H54 (cell line): Measurements from ENCODE around the gene NRXN3.

Source experiments
- DNase-seq: peaks from one replicate; pipeline ENCODE4 v3.0.0; 2011; ENCODE audit warnings: low spot score, mixed read lengths; ENCODE audit not compliant: insufficient read length
- FAIRE-seq: peaks from 3 replicates; lab custom pipeline; 2011; peaks lifted over from hg19 to GRCh38; lab: Jason Lieb, UNC
- POLR2A ChIP-seq: IDR thresholded peaks from 2 replicates; pipeline ENCODE4 v1.6.1; 2011; ENCODE audit warnings: low read depth, mild to moderate bottlenecking, low read length

The NRXN3 gene

GRCh38 chr14:79299162-79299561 lies 1129.0 kb downstream of the NRXN3 start:
- no peak for TF ChIP-seq POLR2A
- no peak for FAIRE-seq

GRCh38 chr14:79304279-79304678 lies 1134.1 kb downstream of the NRXN3 start:
- DNase-seq (no peak), FAIRE-seq (no peak)
- no peak for TF ChIP-seq POLR2A

More at GRCh38 chr14:79299162-79299561, 1129.0 kb downstream of the NRXN3 start:
- DNase-seq = no peak

- TF ChIP-seq POLR2A = no peak
- no peak for FAIRE-seq
- no peak for DNase-seq
Measured at GRCh38 chr14:79306546-79306945, 1136.4 kb downstream of the NRXN3 start.

DNA sequence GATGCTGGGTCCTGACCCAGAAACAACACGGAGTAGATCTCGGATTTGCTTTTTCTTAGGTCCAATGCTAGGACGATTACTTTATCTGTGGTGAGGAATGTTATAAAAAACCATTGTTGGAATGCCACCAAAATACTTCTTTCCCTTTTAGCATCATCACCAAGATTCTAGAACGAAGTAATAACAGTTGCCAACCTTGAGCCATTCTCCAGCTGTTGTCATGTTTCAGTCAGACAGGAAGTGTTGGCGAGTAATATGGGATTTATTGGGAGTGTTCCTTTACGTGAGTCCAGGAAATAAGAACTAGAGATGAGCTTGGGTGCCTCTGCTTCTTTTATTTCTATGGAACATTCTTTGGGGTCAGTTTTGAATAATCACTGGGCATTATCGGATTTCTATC lies 1148.2 kb downstream of the NRXN3 start:
- TF ChIP-seq POLR2A = no peak
- FAIRE-seq (no peak), DNase-seq (no peak)

DNA sequence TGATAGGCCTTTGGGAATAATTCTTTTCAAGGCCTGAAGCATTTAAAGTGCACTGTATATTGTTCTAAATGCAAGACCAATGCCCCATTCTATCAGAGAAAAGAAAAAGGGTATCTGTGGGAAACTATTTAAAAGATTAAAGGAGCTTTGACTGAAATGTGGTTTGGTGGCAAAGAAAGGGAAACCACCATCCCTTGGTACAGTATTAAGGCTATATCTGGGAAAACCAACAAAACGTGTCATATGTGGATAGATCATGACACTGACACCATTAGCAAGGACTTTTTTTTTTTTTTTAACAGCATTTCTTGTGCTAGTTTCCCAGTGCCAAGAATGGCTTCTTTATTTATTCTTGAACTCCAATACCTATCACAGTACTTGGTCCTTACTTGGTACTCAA lies 1150.4 kb downstream of the NRXN3 start:
- TF ChIP-seq POLR2A = no peak
- FAIRE-seq = no peak
- DNase-seq = no peak

- no peak for TF ChIP-seq POLR2A
- no peak for DNase-seq
- FAIRE-seq = no peak
Measured at GRCh38 chr14:79321070-79321469, 1150.9 kb downstream of the NRXN3 start.

DNA sequence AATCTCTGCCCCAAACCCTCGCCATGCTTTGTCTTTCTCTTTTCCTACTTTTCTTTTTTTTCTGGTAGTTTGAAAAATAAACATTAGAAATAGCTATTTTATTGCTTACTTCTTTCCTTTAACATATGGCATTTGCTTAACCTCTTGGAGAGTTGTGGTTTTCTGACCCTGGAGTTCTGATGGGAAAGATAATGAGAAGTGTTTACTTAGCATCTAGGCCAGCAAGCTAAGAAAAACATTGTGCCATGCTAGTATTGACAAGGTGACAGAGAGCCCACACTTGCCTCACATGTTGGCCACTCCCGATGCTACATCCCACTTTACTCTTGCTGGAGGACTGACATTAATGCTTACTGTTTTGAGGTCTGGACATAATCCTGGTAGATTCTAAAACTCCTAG lies 1154.9 kb downstream of the NRXN3 start:
- FAIRE-seq (no peak), DNase-seq (no peak)
- no peak for TF ChIP-seq POLR2A

DNA sequence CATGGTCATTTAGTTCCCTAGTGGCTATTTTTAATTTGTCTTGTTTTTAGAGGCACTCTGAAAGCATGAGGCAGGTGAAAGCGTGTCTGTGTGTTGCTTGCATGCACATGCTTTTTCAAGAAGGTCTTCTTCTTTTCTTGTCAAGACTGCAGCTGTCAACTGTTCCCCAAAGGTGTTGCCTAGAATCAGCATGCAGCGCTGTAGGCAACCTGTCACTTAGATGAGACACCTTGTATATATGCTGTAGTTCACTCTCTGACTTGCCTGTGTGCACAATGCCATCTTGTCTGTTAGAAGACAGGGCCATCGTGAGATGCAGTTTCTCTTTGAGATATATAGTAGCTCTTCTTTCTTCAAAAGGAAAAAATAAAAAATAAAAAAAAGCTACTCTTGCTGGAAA lies 1155.4 kb downstream of the NRXN3 start:
- no peak for FAIRE-seq
- no peak for DNase-seq
- no peak for TF ChIP-seq POLR2A

DNA sequence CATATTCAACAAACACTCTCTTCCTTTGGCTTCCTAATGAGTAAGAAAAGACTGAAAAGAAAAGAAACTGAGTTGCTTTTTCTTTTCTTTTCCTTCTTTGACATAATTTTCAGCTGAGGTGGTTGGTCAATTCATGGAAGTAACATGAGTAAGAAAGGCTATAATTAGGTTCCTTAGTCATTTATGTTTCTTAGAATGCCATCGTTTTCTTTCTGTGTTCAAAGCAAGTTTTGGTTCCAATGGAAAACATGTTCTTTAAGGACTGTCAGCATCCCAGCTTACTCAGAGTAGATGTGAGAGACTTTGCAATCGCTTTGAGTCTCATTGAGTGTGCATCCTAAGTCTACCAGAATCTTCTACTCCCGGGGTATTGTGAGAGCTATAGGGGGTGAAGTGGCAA lies 1158.7 kb downstream of the NRXN3 start:
- no peak for DNase-seq
- FAIRE-seq = no peak
- TF ChIP-seq POLR2A = no peak

- no peak for DNase-seq
- TF ChIP-seq POLR2A = no peak
- FAIRE-seq = no peak
Measured at GRCh38 chr14:79331830-79332229, 1161.7 kb downstream of the NRXN3 start.

DNA sequence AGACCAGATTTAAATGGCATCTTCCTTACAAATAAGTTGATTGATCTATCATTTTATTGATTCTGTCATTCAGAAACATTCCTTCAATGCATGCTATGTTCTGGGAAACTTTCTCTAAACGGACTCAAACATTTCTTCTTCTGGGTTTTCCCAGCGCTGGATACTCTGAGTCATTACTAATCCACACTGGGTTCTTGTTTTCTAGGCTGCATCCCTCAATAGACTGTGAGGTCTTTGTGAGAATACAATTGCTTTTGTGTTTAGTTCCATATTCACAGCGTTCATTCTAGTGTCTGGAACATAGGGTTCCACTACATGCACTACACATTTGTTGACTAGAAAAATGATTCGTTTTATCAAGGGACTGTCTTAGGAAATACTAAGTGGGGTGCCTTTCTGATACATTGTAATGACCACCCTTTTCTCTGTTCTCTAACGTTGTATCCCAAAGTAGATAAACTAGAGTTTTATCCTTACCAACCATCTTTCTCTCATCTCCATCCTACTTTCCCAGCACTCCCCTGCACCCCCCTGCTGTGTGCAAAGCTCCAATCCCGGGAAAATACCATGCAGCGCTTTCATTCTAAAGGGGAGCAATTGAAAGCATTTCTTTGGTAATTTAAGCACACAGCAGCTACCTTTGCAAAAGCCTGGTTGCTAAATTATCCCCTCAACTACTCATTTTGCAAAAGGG lies 1162.5 kb downstream of the NRXN3 start:
- TF ChIP-seq POLR2A = no peak
- DNase-seq = no peak
- FAIRE-seq = no peak

- DNase-seq = no peak
- no peak for TF ChIP-seq POLR2A
Measured at GRCh38 chr14:79333198-79333546, 1163.0 kb downstream of the NRXN3 start.

DNA sequence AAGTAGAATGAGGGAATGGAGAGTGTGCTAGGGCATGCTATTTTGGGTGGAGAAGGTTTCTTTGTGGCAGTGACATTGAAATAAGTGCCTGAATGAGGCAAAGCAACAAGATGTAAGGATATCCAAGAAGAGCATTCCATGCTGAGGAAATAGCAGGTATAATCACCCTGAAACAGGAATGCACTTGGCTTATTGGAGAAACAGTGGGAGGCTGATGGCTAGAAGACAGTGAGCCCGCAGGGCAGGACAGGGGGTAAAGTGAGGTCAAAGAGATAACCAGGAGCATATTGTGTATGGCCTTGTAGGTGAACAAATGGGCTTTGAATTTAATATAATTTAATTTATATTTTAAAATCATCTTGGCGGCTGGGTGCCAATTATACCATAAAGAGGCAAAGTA lies 1164.1 kb downstream of the NRXN3 start:
- DNase-seq = no peak
- TF ChIP-seq POLR2A = no peak
- no peak for FAIRE-seq

More at GRCh38 chr14:79333198-79333546, 1163.0 kb downstream of the NRXN3 start:
- FAIRE-seq = no peak

GRCh38 chr14:79337761-79338160 lies 1167.6 kb downstream of the NRXN3 start:
- FAIRE-seq (no peak), DNase-seq (no peak)
- TF ChIP-seq POLR2A = no peak

- no peak for TF ChIP-seq POLR2A
- FAIRE-seq = no peak
- no peak for DNase-seq
Measured at GRCh38 chr14:79342942-79343341, 1172.8 kb downstream of the NRXN3 start.
